Sigmoid colon (tissue), 4 donors: ENCODE data around the gene GRM5.

ENCODE experiments used
- EP300 ChIP-seq, 4 donors: sonication (generic); formaldehyde crosslinking; IDR thresholded peaks; one replicate each; pipeline ENCODE4 v1.6.1; 2017; ENCODE audit warnings: antibody characterized with exemption in 4 of 4
- POLR2A ChIP-seq, 2 donors: fragments of 450-650 bp; IDR thresholded peaks; one replicate each; pipeline ENCODE4 v1.6.1; 2016; ENCODE audit warnings: antibody characterized with exemption in 2 of 2, mild to moderate bottlenecking in 2 of 2, moderate library complexity in 2 of 2
- POLR2AphosphoS5 ChIP-seq, 4 donors: sonication (generic); formaldehyde crosslinking; IDR thresholded peaks; one replicate each; pipeline ENCODE4 v1.6.1; 2017; ENCODE audit warnings: antibody characterized with exemption in 4 of 4
- TF ChIP-seq, protein P1 (sequence below), 4 experiments: fragments of 450-650 bp in 3 of 4; fragments of 200-600 bp in 1 of 4; IDR thresholded peaks; one replicate each; pipeline ENCODE4 v1.5.1; 2016 to 2019; ENCODE audit warnings: antibody characterized with exemption in 4 of 4, mild to moderate bottlenecking in 3 of 4, moderate library complexity in 2 of 4

GRCh38 chr11:88623531-88623930 is 442.3 kb downstream of the GRM5 start:
- TF ChIP-seq, protein P1, sequence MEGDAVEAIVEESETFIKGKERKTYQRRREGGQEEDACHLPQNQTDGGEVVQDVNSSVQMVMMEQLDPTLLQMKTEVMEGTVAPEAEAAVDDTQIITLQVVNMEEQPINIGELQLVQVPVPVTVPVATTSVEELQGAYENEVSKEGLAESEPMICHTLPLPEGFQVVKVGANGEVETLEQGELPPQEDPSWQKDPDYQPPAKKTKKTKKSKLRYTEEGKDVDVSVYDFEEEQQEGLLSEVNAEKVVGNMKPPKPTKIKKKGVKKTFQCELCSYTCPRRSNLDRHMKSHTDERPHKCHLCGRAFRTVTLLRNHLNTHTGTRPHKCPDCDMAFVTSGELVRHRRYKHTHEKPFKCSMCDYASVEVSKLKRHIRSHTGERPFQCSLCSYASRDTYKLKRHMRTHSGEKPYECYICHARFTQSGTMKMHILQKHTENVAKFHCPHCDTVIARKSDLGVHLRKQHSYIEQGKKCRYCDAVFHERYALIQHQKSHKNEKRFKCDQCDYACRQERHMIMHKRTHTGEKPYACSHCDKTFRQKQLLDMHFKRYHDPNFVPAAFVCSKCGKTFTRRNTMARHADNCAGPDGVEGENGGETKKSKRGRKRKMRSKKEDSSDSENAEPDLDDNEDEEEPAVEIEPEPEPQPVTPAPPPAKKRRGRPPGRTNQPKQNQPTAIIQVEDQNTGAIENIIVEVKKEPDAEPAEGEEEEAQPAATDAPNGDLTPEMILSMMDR (IDR thresholded peaks at IDR 0.05) = no peak
- TF ChIP-seq POLR2A (IDR thresholded peaks at IDR 0.05) = no peak
- TF ChIP-seq POLR2AphosphoS5 (IDR thresholded peaks at IDR 0.05) = no peak
- TF ChIP-seq EP300 (IDR thresholded peaks at IDR 0.05) = no peak
